ENCODE results near the gene LCA5L. TPM values are rescaled to one million over a fixed set of nuclear protein-coding genes. Genes with fewer than 3 reads are reported as not detected.

LCA5L gene
- total and polyA plus RNA-seq, 8 donors, result 1.7 to 6.3 (median 3.7) TPM

DNA sequence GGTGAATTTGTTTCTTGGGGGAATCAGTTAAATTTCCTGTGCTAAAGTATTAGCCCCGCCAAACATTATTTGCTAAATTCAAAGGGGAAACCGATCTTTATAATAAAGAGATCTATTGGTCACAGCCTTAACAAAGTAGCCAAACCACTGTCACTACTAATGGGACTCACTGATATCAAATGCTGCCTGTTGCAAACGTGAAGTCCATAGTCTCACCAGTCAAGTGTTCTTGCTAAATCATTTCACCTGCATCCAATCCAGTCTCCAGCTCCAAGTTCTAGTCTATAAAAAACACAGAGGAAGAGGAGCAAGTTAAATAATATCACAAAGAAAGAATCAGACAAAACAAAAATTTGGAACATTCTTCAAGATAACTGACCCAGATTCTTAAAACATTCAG, 36.3 kb upstream of the LCA5L start:
- DNase-seq, result no peak

DNA sequence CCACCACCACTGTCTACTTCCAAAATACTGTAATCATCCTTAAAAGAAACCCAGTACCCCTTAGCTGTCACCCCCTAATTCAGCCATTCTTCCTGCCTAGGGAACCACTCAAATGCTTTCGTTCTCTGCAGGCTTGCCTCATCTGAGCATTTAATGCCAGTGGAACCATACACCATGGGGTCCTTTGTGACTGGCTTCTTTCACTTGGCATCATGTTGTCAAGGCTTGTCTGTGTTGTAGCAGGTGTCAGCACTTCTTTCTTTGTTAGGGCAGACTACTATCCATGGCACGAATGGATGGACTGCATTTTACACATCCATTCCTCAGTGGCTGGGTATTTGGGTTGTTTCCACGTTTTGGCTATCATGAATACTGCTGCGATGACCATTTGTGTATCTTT, 34.7 kb upstream of the LCA5L start:
- DNase-seq (no peak), ATAC-seq (no peak)
- Histone ChIP-seq H3K27ac (no peak overlapping the region), H3K36me3 (no peaks in the 10 kb centered on the region), H3K4me1 (no peaks in the 10 kb centered on the region), H3K4me3 (no peak overlapping the region), H3K9me3 (no peaks in the 10 kb centered on the region), H3K27me3 (no peaks in the 10 kb centered on the region)
- TF ChIP-seq, protein P1, sequence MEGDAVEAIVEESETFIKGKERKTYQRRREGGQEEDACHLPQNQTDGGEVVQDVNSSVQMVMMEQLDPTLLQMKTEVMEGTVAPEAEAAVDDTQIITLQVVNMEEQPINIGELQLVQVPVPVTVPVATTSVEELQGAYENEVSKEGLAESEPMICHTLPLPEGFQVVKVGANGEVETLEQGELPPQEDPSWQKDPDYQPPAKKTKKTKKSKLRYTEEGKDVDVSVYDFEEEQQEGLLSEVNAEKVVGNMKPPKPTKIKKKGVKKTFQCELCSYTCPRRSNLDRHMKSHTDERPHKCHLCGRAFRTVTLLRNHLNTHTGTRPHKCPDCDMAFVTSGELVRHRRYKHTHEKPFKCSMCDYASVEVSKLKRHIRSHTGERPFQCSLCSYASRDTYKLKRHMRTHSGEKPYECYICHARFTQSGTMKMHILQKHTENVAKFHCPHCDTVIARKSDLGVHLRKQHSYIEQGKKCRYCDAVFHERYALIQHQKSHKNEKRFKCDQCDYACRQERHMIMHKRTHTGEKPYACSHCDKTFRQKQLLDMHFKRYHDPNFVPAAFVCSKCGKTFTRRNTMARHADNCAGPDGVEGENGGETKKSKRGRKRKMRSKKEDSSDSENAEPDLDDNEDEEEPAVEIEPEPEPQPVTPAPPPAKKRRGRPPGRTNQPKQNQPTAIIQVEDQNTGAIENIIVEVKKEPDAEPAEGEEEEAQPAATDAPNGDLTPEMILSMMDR (IDR thresholded peaks at IDR 0.05), result no peak
- intact Hi-C loops (cut with DNase I), result no loop called here

More for the DNA sequence above, 36.3 kb upstream of the LCA5L start:
- Histone ChIP-seq H3K4me1 (no peaks in the 10 kb centered on the region), H3K27ac (no peak overlapping the region), H3K4me3 (no peak overlapping the region), H3K27me3 (no peaks in the 10 kb centered on the region), H3K36me3 (no peaks in the 10 kb centered on the region), H3K9me3 (no peaks in the 10 kb centered on the region)
- no peak for ATAC-seq
- intact Hi-C loops (cut with DNase I), result no loop called here
- TF ChIP-seq, protein P1 (IDR thresholded peaks at IDR 0.05), result no peak

DNA sequence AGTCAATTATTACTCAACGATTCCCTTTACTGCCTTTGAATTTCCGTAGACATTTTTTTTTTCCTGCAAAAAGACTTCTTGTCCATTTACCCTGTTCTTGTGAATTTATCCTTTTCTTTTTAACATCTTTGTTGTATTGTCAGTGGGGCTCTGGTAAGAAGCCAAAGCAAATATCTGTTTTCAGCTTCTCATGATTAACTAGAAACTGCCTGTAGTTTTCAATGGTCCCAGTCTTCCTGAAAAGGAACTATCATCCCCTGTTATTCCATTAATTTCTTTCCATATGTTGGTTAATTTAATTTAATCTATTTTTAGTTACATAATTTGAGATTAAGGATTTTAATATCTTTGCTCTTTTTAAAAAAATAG, 34.2 kb upstream of the LCA5L start:
- ATAC-seq (no peak), DNase-seq (no peak)
- Histone ChIP-seq H3K4me1 (no peaks in the 10 kb centered on the region), H3K27ac (no peak overlapping the region), H3K27me3 (no peaks in the 10 kb centered on the region), H3K4me3 (no peak overlapping the region), H3K9me3 (no peaks in the 10 kb centered on the region), H3K36me3 (no peaks in the 10 kb centered on the region)
- intact Hi-C loops (cut with DNase I), result no loop called here
- TF ChIP-seq, protein P1 (IDR thresholded peaks at IDR 0.05), result no peak

DNA sequence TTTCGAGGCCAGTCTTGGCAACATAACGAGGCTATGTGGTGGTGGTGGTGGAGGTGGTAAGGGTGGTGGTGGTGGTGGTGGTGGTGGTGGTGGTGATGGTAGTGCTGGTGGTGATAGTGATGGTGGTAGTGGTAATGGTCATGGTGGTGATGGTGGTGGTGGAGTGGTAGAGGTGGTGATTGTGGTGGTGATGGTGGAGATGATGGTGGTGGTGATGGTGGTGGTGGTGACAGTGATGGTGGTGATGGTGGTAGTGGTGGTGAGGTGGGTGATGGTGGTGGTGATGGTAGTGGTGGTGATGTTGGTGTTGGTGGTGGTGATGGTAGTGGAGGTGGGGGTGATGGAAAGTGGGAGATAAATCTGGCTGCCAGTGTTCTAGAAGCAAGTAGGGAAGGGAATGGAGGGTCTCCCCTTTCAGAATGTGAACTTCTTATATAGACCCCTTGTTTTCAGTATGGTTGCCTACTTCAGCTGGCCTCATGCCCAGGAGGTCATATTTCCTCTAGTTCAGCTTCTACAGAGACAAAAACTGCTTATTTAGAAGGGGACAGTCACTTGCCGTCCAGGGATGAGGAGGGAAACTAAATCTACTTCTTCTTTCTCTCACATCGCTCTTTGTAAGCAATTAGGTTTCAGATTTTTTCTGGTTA, 33.7 kb upstream of the LCA5L start:
- H3K27me3 ChIP-seq, result no peaks in the 10 kb centered on the region
- H3K4me3 ChIP-seq, result no peak overlapping the region
- TF ChIP-seq, protein P1 (IDR thresholded peaks at IDR 0.05), result no peak
- DNase-seq (peak in 1 of 4 donors; percentile 5), ATAC-seq (no peak)
- H3K36me3 ChIP-seq, result no peaks in the 10 kb centered on the region
- intact Hi-C loops (cut with DNase I), result no loop called here
- H3K9me3 ChIP-seq, result no peaks in the 10 kb centered on the region
- H3K27ac ChIP-seq, result no peak overlapping the region
- no peaks in the 10 kb centered on the region for H3K4me1 ChIP-seq

DNA sequence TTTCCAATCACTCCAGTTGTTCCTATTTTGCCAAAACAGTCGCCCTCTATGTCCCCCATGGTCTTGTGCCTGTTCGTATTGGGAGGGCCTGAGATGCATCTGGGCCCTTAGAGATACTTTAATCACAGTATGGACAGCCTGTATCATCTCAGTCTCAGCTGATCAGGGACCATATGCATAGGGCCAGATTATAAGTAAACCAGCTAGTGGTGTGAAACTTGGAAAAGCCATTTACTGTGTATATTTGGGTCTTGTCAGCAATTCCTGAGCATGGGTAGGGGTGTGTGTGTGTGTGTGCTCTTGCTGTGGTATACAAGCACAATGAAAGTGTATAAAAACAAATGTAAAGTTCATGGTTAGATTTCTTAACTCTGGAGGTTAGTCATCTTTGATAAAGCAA, 29.0 kb upstream of the LCA5L start:
- H3K27me3 ChIP-seq, result no peaks in the 10 kb centered on the region
- no peaks in the 10 kb centered on the region for H3K4me1 ChIP-seq
- H3K4me3 ChIP-seq, result no peak overlapping the region
- intact Hi-C loops (cut with DNase I), result no loop called here
- no peaks in the 10 kb centered on the region for H3K9me3 ChIP-seq
- TF ChIP-seq, protein P1 (IDR thresholded peaks at IDR 0.05), result no peak
- H3K36me3 ChIP-seq, result no peaks in the 10 kb centered on the region
- no peak overlapping the region for H3K27ac ChIP-seq
- ATAC-seq, result no peak
- peak in 2 of 4 donors; percentile 47 to 60 for DNase-seq
